22Rv1 (cell line): ENCODE results near the gene KRTAP10-9.

Experiments
- CTCF ChIP-seq: fragments of 450-650 bp; IDR thresholded peaks from 2 replicates; pipeline ENCODE4 v1.5.1; 2017; ENCODE audit warnings: mild to moderate bottlenecking
- ZFX ChIP-seq: fragments of 450-650 bp; IDR thresholded peaks from 2 replicates; pipeline ENCODE4 v1.6.1; 2017; ENCODE audit warnings: antibody characterized with exemption, borderline replicate concordance

- TF ChIP-seq CTCF (no peak), ZFX (no peak)
Measured at GRCh38 chr21:44612029-44612486, 14.8 kb upstream of the KRTAP10-9 start, which contains the start of gene KRTAP10-8.
